ENCODE measurements around the gene TRMO.

TRMO gene

DNA sequence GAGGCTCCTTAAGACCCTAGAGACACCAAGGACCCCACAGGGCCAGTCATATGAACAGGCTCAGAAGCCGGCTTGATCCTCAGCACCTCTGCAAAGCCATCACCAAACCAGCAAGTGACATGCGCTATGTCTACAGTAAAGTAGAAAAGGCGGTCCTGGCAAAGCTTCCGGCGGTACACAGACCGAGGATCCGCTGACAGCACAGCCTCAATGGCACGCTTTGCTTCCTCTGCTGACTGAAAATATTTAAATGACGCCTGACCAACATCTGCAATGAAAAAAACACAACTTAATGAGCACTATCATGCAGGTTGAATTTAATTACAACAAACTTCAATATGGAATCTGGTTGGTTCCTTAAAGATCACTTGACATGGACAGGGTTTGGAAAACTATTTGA lies 17.6 kb downstream of the TRMO start:
- DNase-seq (ENCODE audit: low read depth, low spot score) = no peak

DNA sequence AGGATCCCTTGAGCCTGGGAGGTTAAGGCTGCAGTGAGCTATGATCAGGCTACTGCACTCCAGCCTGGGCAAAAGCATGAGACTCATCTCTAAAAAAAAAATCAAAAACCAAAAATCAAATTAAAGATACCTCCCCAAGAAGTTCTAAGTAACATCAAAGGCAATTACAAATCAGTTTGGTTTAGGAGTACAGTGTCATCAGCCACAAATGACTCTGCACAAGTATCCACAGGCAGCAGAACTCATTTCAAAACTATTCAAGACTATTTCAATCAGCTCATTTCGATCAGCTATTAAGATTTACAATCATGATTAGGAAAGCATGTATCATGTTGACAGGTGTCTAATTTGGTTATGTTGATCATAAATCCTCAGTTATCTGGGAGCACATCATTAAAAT lies 19.1 kb downstream of the TRMO start:
- no peak for DNase-seq (ENCODE audit: low read depth, low spot score)

DNA sequence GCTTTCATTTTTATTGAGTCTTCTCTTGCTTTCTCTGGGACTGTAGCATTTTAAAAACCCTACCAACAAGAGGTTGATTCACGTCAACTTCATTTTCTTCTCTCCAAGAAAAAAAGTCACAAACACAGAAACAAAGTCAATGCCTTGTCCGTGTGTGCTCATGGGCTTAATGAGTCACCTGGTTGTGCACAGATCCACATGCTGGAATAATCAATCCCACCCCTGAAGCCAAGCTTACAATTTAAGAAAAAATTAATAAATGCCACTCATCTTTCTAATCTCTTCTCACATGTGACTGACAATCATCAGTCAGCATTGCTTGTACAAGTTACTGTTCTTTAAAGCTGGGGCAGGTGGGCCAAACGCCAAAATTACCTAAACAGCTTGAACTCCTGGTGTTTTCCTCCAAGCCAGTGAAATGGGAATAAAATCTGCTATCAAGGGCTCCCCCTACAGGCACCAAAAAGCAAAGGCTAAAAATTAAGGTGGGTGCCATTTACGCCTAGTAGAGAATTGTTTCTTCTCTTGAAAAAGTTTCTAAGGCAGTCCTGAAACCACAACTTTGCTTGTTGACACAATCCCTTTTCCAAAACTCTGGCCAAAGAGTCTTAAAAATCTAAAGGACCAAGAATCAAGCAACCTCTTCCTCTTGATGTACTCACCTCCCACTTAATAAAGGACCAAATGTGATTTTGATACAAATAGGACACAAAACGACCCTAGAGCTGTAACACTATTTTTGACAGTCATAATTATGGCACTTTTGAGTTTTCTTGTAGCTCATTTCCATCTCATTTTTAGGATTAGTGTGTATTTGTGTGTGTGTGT lies 21.3 kb downstream of the TRMO start:
- DNase-seq (ENCODE audit: low read depth, low spot score) = peak; percentile 42

DNA sequence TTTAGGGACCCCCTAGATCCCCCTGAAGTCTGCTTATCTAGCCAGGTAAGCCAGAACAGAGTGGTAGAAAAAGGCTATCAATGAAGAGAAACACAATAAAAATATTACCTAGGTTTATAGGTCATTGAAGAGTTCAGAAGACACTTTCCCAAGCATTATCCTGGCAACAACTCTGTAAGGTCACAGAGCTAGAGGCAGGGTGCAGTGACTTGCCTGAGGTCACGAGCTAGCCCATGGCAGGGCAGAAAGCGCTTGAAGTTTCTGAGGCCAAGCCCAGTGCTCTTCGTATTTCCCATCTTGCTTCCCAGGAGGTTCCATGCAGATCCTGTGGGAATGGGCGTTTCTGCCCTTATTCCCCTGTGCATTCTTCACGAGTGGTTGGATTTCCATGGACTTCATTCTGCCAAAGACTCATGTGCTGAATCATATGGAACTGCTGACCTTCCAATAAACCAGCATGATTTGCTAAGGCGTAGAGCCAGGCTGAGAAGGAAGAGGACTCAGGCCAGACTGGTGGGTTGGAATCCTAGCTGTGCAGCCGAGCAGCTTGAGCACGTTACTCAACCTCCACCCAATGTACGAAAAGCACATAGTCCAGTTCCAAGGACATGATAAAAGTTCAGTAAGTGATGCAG lies 22.1 kb downstream of the TRMO start:
- DNase-seq (ENCODE audit: low read depth, low spot score) = no peak

DNA sequence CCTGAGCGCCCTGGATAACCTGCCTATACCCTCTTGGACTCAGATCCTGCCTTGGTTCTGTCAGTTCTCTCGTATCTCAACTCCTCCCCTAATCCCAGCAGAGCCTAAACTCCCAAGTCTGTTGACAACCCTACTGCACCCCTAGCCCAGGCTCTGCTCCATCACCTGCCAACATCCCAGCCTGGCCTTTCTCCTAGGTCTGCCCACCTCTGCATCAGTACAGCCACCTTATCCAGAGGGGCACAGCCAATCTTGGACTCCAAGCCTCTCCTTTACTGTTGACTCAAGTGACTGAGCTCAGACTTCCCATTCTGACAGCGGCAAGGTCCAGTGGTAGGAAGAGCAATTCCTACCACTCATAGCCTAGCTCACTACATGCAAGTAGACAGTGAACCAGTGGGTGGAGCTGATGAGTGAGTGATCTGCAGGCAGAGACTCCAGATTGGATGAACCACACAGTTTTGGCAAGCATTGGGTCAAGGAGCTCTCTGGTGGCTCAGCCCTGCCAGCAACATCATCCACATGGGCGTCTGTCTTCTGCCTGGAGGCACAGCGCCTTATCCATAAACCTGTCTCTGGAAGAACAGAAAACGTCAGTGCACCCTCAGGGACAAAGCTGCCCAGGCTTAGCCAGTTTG lies 26.5 kb downstream of the TRMO start:
- DNase-seq (ENCODE audit: low read depth, low spot score) = peak; percentile 78

DNA sequence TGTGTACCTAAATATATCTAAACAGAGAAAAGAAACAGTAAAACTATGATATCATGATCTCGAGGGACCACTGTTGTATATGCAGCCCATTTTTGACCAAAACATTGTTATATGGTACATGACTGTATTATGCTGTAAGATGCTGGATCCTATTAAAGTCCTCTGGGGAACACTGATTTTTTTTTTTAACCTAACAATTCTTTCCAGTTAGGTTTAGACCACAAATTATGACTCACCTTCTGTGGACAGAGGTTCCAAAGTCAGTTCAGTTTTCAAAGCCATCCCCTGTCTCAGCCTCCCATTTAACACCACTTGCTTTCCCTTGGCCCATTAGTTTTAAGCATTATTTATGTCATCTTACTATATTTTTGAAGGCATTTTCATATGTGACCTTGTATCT lies 27.1 kb downstream of the TRMO start:
- DNase-seq (ENCODE audit: low read depth, low spot score) = no peak

DNA sequence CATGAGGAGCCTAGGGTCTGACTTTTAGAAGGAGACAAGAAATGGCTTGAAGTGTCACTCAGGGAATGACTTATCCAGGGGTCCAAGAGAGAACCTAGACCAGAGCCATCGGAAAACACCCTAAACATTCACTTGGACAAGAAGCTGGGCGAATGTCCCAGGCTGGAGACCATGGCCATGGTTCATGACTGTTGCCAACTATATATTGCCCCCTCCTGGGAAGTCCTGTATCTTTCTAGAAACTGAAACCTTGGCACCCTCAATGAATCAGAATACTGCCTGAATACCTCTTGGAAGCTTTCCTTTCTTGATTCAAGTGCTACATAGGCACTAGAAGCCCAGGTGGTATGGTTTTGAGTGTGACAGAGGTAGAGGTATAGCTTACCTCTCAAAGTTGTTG lies 29.9 kb downstream of the TRMO start:
- DNase-seq (ENCODE audit: low read depth, low spot score) = no peak

DNA sequence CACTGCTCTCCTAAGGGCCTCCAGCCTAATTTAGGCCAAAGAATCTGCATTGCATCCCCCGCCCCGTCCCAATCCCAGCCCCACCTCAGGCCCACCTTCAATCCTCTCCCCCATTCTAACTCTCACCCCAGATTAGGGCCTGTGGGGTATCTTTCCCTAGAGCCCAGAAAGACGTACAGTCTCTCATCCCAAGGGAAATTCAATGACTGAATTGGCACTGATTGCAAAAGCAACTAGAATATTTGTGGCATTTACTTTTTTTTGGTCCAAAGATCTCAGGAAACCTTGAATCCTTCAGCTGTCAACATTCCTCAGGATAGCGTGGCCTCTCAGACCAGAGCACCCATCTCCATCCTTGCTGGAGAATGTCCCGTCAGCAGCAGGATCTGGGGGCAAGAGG lies 30.6 kb downstream of the TRMO start:
- no peak for DNase-seq (ENCODE audit: low read depth, low spot score)

DNA sequence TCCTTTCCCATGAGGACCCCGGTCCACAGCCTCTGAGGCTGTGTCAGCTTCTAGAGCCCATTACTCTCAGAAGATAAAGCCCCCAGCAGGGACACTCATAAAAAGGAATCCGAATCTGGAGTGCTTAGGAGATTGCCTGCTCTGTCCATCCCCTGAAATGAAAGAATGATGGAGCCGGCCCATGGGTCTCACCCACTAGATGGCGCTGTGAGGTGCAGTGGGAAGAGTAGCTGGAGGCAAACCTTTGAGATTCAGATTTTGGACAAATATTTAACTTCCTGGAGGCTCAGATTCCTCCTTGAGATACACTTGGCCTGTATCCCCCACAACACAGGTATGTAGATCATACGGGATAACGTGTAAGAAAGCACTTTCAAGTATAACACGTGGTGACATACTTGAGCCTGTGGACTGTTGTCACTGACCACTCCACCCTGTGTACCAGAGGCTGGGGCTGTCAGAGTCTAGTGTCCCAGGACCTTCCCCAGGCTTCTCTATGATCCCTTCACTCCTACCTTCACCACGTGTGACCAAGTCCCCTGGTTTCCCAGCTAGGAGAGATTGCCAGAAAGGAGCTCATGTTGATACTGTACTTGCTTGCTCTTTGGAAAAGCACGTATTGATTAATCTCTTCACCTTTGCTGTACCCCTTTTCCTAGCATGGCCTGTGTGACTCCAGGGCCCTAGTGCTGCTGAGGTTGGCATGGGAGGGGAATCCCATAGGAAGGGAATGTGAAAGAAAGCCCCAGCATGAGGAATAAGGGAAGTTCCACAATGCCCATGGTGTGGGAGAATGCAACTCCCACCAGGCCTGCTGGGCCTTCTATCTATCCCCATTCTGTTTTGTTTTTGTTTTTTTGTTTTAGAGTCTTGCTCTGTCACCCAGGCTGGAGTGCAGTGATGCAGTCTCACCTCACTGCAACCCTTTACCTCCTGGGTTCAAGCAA lies 32.1 kb downstream of the TRMO start:
- DNase-seq (ENCODE audit: low read depth, low spot score) = peak; percentile 70

DNA sequence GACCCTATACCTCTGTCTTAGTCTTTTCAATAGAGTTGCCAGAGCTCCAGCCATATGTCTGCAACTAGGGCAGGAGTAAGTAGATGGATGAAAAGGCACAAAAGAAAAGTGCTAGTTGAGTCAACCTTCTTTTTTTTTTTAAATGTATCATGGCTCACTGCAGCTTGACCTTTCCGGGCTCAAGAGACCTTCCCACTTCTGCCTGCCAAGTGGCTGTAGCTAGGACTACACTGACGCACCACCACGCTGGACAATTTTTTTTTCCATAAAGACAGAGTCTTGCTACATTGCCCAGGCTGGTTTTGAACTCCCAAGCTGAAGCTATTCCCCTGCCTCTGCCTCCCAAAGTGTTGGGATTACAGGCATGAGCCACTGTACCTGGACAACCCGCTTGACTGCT lies 42.0 kb downstream of the TRMO start:
- no peak for DNase-seq (ENCODE audit: low read depth, low spot score)

DNA sequence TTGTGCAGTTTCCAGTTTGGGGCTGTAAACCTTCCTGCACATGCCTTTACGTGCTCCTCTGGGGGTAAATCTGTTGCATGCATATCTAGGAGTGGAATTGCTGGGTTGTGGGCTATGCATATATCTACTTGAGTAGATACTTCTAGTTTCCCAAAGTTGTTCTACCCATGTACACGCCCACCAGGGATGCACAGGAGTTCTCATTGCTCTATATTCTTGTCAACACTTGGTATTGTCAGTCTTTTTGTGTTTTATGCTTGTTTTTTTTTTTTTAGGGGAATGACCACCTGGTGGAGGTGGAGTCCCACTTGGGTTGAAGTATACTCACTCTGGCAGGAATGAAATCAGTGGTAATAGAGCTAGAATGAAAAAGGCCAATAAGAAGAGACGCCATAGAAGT lies 46.2 kb downstream of the TRMO start:
- no peak for DNase-seq (ENCODE audit: low read depth, low spot score)

DNA sequence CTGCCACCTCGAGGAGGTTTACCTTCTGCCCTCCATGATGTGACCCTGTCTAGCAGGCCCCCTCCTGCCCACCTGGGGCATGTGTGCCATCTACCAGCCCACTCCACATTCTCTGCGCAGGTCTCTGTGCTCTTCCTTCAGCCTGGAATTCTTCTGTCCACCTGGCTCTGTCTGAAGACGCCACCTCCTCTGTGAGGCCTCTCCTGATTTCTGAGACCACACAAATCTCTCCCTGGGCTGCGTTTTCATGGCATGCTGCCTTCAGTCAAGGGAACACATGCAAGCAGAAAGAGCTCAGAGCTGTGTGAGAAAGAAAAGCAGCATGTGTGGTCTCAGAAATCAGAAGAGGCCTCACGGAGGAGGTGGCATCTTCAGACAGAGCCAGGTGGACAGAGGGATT lies 47.2 kb downstream of the TRMO start:
- no peak for DNase-seq (ENCODE audit: low read depth, low spot score)

DNA sequence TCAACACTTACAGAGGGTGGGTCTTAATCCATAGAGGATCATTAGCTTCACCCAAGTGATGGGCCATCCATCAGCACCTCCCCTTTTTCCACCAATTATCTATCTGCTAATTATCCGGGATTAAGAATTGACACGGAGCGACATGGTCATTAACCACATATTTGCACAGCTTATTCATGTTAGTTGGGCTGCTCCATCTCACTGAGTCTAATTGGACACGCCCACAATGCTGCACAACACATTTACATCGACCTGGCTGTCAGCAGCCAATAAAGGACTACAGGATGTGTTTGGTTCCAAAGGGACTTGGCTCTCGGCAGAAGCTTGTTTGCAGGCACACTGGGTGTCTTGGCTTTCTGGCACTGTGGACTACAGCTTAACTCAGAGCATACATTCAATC lies 47.7 kb downstream of the TRMO start:
- no peak for DNase-seq (ENCODE audit: low read depth, low spot score)

DNA sequence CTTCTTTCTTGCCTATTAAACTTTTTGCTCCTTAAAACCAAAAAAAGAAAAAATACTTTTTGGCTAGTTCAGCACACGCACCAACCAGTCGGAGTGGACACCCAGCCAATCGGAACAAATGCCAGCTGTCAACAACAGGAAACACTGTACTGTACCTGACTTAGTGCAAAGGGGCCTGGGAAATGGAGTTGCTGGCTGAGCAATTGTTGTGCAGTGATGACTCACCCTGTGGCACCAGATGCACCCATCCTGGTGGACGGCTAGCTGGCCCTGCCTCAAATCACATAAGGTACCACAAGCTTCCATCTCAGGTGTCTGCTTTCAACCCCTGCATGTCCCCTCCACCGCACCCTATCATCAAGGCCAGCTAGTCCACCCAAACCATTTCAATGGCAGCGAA lies 48.4 kb downstream of the TRMO start:
- DNase-seq (ENCODE audit: low read depth, low spot score) = no peak

DNA sequence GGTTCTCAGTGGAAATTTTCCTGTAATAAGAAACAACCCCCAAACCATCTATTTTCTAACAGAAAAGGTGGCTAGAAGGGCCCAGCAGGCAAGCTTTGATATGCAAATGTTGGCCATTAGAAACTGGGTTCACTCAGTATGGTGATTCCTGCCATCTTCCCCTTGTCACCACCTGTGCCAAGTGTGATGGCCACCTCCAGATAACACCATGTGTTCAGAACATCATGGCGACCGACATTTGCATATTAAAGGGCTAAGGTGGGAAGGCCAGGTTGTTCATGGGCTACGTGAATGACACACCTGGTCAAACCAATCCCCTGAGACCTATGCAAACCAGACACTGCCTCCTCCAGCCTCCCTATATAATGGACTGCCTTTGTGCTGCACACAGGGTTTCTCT lies 48.9 kb downstream of the TRMO start:
- DNase-seq (ENCODE audit: low read depth, low spot score) = peak; percentile 32

DNA sequence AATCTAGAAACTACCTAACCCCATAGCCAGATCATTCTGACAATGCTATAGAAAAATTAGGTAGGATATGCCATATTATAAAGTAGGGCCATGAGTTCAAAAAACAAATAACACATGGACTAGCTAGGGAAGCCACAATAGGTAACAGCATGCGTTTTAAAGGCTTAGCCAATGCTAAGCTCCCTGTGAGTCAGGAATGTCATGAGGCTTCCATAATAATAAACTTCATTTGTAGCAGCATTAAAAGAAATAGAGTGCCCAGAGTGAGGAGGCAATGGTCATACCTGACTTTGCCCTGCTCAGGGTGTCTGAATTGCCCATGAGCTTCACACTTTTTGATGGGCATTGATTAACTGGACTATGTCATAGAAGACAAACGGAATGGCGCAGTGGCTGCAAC lies 53.4 kb downstream of the TRMO start:
- no peak for DNase-seq (ENCODE audit: low read depth, low spot score)

DNA sequence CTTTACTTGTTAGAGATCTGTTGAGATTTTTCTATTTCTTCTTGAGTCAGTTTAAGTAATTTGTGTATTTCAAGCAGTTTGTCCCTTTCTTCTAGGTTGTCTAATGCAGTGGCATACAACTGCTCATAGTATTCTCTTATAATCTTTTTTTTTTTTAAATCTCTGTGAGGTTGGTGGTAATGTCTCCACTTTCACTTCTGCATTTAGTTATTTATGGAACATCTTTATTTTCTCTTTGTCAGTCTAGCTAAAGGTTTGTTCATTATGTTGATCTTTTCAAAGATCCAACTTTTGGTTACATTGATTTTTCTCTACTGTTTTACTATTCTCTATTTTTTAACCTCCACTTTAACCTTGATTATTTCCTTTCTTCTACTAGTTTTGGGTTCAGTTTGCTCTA lies 55.5 kb downstream of the TRMO start:
- no peak for DNase-seq (ENCODE audit: low read depth, low spot score)

DNA sequence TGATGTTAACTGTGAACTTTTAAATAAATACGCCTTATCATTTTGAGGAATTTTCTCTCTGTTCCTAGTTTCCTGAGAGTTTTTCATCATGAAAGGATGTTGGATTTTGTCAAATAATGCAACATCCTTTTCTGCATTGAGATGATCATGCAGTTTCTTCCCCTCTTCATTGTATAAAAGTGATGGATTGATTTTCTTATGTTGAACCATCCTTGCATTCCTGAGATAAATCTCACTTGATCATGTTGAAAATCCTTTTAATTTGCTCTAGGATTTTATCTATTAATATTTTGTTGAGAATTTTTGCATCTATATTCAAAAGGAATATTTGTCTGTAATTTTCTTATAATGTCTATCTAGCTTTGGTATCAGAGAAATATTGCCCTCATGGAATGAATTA lies 56.0 kb downstream of the TRMO start:
- DNase-seq (ENCODE audit: low read depth, low spot score) = no peak

DNA sequence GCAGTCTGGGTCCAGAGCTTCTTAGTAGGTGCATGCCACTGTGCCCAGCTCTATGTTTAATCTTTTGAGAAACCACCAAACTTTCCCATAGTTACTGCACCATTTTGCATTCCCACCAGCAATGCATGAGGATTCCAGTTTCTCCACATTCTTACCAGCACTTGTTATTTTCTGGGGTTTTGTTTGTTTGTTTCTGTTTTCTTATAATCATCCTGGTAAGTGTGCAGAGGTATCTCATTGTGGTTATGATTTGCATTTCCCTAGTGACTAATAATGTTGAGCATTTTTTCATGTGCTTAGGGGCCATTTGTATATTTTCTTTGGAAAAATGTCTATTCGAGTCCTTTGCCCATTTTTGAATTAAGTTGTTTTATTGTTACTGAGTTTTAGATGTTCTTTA lies 57.9 kb downstream of the TRMO start:
- DNase-seq (ENCODE audit: low read depth, low spot score) = no peak

DNA sequence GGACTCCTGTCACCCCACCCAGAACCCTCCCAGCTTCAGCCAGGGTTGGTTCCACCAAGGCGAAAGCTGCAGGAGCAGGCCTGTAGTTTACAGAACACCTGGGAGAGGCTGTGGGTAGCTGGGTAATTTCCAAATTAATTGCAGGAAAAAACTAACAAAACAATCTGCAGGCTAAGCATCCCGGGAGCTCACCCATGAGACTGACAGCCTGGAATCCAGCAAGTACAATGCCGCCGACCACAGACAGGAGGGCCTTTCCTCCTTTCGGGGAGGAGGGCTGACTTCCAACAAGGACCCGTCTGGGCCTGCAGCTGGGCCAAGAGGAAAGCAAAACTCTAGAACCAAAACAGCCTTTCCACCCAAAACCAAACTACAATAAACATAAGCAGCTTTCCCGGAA lies 59.0 kb downstream of the TRMO start:
- no peak for DNase-seq (ENCODE audit: low read depth, low spot score)

DNA sequence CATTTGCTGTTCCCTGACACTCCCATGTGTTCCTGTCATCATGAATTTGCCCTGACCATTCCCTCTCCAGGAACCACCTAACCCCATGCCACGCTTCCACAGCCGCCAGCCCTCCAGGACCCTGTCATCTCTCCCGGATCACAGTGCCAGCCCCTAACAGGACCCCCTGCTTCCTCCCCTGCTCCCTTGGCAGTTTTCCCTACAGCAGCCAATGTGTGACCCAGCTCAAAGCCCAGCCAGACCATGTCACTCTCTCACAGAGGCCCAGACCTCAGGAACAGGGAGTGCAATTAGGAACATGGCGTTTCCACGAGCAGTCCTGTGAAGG lies 61.2 kb downstream of the TRMO start:
- no peak for DNase-seq (ENCODE audit: low read depth, low spot score)

Data from ELF-1 (cell line).